ENCODE measurements around the gene FOXC2. TPM values are rescaled to one million over a fixed set of nuclear protein-coding genes. Genes with fewer than 3 reads are reported as not detected.

The FOXC2 gene
- total RNA-seq, 1 experiment from 2014 or later, result 3.0 TPM

- no peak overlapping the region for H3K4me3 ChIP-seq
- no peaks in the 10 kb centered on the region for H3K9me3 ChIP-seq (replicated peaks)
- H3K27ac ChIP-seq, result no peak overlapping the region
- no peak for DNase-seq
- no peaks in the 10 kb centered on the region for H3K27me3 ChIP-seq
- no peaks in the 10 kb centered on the region for H3K36me3 ChIP-seq
- H3K4me1 ChIP-seq, result no peaks in the 10 kb centered on the region
Observed at GRCh38 chr16:86542756-86543750, 23.6 kb upstream of the FOXC2 start.

DNA sequence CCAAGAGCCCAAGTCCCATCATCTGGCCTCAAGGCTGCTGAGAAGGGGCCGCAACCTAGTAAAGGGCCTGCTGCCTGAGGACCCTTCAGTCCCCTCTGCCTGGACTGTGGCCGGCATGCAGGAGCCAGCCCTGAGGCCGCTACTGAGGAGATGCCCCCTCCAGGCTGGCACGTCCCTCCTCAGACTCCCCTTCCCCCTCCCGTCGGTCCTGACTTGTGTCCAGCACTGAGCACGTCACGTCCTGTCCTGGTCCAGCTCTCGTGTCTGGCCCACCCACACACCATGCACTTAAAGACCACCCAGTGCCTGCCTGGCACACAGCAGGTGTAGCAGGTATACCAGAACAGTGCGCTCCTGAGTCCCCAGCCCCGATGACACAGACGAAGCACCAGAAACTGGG, 21.1 kb upstream of the FOXC2 start:
- H3K27ac ChIP-seq, result no peak overlapping the region
- peaks cover 4% of the 10 kb centered on the region; the same call in 1 of the 2 replicates for H3K4me1 ChIP-seq
- no peaks in the 10 kb centered on the region for H3K27me3 ChIP-seq
- no peaks in the 10 kb centered on the region for H3K9me3 ChIP-seq (replicated peaks)
- H3K36me3 ChIP-seq, result no peaks in the 10 kb centered on the region
- DNase-seq, result no peak
- H3K4me3 ChIP-seq, result no peak overlapping the region

GRCh38 chr16:86545954-86546637, 20.5 kb upstream of the FOXC2 start:
- no peak overlapping the region for H3K27ac ChIP-seq
- no peaks in the 10 kb centered on the region for H3K27me3 ChIP-seq
- no peaks in the 10 kb centered on the region for H3K9me3 ChIP-seq (replicated peaks)
- no peak overlapping the region for H3K4me3 ChIP-seq
- no peaks in the 10 kb centered on the region for H3K36me3 ChIP-seq
- no peak for DNase-seq
- peaks cover 4% of the 10 kb centered on the region; the same call in 1 of the 2 replicates for H3K4me1 ChIP-seq

- Histone ChIP-seq H3K4me3 (no peak overlapping the region), H3K9me3 (replicated peaks) (no peaks in the 10 kb centered on the region), H3K4me1 (peaks cover 4% of the 10 kb centered on the region; the same call in 1 of the 2 replicates), H3K27ac (no peak overlapping the region), H3K27me3 (no peaks in the 10 kb centered on the region), H3K36me3 (no peaks in the 10 kb centered on the region)
- no peak for DNase-seq
Observed at GRCh38 chr16:86546638-86547013, 20.0 kb upstream of the FOXC2 start.

GRCh38 chr16:86547286-86547685, 19.3 kb upstream of the FOXC2 start:
- Histone ChIP-seq H3K4me3 (no peak overlapping the region), H3K36me3 (no peaks in the 10 kb centered on the region), H3K9me3 (replicated peaks) (no peaks in the 10 kb centered on the region), H3K27ac (no peak overlapping the region), H3K4me1 (peaks cover 4% of the 10 kb centered on the region; the same call in 1 of the 2 replicates), H3K27me3 (no peaks in the 10 kb centered on the region)
- DNase-seq, result no peak

GRCh38 chr16:86549076-86549892, 17.3 kb upstream of the FOXC2 start:
- no peaks in the 10 kb centered on the region for H3K9me3 ChIP-seq (replicated peaks)
- peak; percentile 38 to 59 for DNase-seq
- H3K36me3 ChIP-seq, result no peaks in the 10 kb centered on the region
- no peak overlapping the region for H3K27ac ChIP-seq
- no peaks in the 10 kb centered on the region for H3K27me3 ChIP-seq
- no peak overlapping the region for H3K4me3 ChIP-seq
- H3K4me1 ChIP-seq, result peaks cover 4% of the 10 kb centered on the region; the same call in 1 of the 2 replicates

DNA sequence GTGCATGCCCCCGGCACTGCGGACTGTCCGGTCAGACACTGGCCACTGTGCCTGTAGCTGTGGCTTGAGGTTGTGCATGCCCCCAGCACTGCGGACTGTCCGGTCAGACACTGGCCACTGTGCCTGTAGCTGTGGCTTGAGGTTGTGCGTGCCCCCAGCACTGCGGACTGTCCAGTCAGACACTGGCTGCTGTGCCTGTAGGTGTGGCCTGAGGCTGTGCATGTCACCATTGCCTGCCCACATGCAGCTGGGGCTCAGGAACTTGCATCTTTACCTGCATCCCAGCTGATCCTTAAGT, 16.8 kb upstream of the FOXC2 start:
- H3K36me3 ChIP-seq, result no peaks in the 10 kb centered on the region
- no peak overlapping the region for H3K27ac ChIP-seq
- H3K4me3 ChIP-seq, result no peak overlapping the region
- DNase-seq, result no peak
- no peaks in the 10 kb centered on the region for H3K9me3 ChIP-seq (replicated peaks)
- H3K4me1 ChIP-seq, result peaks cover 4% of the 10 kb centered on the region; the same call in 1 of the 2 replicates
- H3K27me3 ChIP-seq, result no peaks in the 10 kb centered on the region

GRCh38 chr16:86550281-86550680, 16.3 kb upstream of the FOXC2 start:
- Histone ChIP-seq H3K27ac (no peak overlapping the region), H3K9me3 (replicated peaks) (no peaks in the 10 kb centered on the region), H3K4me1 (peaks cover 4% of the 10 kb centered on the region; the same call in 1 of the 2 replicates), H3K4me3 (no peak overlapping the region), H3K36me3 (no peaks in the 10 kb centered on the region), H3K27me3 (no peaks in the 10 kb centered on the region)
- no peak for DNase-seq

DNA sequence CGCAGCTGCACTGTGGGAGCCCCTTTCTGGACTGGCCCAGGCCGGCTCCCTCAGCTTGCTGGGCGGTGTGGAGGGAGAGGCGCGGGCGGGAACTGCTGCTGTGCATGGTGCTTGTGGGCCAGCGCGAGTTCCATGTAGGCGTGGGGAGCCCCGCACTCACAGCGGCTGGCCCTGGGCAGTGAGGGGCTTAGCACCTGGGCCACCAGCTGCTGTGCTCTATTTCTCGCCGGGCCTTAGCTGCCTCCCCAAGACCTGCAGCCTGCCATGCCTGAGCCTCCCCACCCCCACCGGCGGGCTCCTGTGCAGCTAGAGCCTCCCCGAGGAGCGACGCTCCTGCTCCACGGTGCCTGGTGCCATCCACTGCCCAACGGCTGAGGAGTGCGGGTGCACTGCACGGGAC, 13.3 kb upstream of the FOXC2 start:
- Histone ChIP-seq H3K4me1 (peaks cover 4% of the 10 kb centered on the region; the same call in 1 of the 2 replicates), H3K36me3 (no peaks in the 10 kb centered on the region), H3K27ac (no peak overlapping the region), H3K9me3 (replicated peaks) (no peaks in the 10 kb centered on the region), H3K27me3 (no peaks in the 10 kb centered on the region), H3K4me3 (no peak overlapping the region)
- no peak for DNase-seq

GRCh38 chr16:86554599-86554916, 12.1 kb upstream of the FOXC2 start:
- H3K27me3 ChIP-seq, result no peaks in the 10 kb centered on the region
- DNase-seq, result no peak
- H3K27ac ChIP-seq, result peak overlapping the region; percentile 69
- H3K4me1 ChIP-seq, result peaks cover 1% of the 10 kb centered on the region; the same call in 1 of the 2 replicates
- peak overlapping the region; percentile 84 for H3K4me3 ChIP-seq
- no peaks in the 10 kb centered on the region for H3K36me3 ChIP-seq
- H3K9me3 ChIP-seq (replicated peaks), result no peaks in the 10 kb centered on the region

DNA sequence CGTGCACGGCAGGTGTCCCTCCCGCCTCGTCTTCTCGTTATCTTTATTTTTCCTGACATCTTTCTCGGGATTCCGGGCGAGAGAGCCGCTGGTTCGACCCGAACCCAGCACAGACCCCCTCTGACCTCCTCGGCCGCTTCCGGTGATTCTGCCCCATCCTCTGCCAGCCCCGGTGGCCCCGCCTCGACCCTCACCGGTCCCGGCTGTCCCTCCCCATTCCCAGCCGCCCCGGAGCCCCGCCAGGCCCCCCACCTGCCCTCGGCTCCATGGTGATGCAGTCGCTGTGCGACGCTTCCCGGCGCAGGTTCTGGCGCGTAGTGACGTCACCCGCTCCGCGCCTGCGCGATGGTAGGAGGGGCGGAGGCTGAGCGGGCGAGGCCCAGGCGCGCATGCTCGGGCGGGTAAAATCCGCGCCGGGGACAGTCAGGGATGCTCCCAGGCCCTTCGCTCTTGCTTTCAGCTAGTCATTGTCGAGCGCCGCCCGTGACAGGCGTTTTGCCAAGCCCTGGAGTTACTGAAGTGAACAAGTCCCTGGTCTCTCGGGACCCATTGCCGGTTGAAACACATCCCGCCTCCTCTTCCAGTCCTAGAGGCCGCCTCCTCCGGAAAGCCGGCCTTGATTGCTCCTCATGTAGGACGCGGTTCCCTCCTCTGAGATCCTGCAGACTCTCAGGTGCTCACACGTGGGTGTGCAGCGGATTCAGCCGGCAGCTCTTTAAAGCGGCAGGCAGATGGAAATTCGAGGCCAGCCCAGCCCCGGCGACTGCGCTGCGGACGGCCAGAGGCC, 11.5 kb upstream of the FOXC2 start, which contains the start of gene MTHFSD:
MTHFSD (minus strand) TSS at position 319 of the 787 bp plus-strand sequence; CDS start at position 268, 51 bp downstream.
- H3K4me1 ChIP-seq, result no peaks in the 10 kb centered on the region; the same call in 1 of the 2 replicates
- peak within 1 kb of the TSS; percentile 69 for H3K27ac ChIP-seq
- DNase-seq, result peak; percentile 87 to 88

DNA sequence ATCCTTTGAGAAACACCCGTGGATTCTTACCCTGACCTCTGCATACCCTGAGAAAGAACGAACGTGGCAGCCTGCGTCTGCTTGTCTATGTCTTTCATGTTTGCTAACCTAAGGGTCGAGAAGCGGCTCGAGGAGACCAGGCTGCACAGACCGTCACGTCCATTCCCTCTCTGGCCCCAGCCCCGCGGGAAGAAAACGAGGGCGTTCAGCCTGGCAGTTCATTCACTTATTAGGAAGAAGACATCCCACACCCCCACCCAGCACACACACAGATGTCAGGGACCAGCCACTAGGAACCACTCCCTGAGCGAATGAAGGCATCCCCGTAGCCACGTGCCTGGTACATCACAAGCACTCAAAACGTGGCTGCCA, 10.9 kb upstream of the FOXC2 start:
- Histone ChIP-seq H3K27ac (no peak overlapping the region), H3K36me3 (no peaks in the 10 kb centered on the region)

More for the DNA sequence above, 11.5 kb upstream of the FOXC2 start, which contains the start of gene MTHFSD:
- Histone ChIP-seq H3K27me3 (no peaks in the 10 kb centered on the region), H3K4me3 (peak within 1 kb of the TSS; percentile 84), H3K9me3 (replicated peaks) (no peaks in the 10 kb centered on the region), H3K36me3 (no peaks in the 10 kb centered on the region)

GRCh38 chr16:86556576-86556975, 10.1 kb upstream of the FOXC2 start:
- DNase-seq, result no peak
- no peak overlapping the region for H3K4me3 ChIP-seq
- H3K36me3 ChIP-seq, result no peaks in the 10 kb centered on the region
- no peak overlapping the region for H3K27ac ChIP-seq
- no peaks in the 10 kb centered on the region for H3K27me3 ChIP-seq
- no peaks in the 10 kb centered on the region; the same call in 1 of the 2 replicates for H3K4me1 ChIP-seq
- H3K9me3 ChIP-seq (replicated peaks), result no peaks in the 10 kb centered on the region

More for the DNA sequence above, 10.9 kb upstream of the FOXC2 start:
- Histone ChIP-seq H3K4me1 (no peaks in the 10 kb centered on the region; the same call in 1 of the 2 replicates), H3K4me3 (peak overlapping the region; percentile 84), H3K27me3 (no peaks in the 10 kb centered on the region), H3K9me3 (replicated peaks) (no peaks in the 10 kb centered on the region)
- DNase-seq, result no peak

DNA sequence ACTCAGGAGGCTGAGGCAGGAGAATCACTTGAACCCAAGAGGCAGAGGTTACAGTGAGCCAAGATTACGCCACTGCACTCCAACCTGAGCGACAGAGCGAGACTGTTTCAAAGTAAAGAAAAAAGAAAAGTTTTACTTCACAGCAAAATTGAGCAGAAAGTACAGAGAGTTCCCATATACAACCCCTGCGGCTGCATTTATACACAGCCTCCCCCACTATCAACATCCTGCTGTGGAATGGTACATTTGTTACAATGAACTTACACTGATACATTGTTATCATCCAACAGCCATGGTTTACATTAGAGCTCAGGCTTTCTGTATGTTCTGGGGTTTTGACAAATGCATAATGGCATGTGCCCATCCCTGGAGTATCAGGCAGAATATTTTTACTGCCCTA, 9.0 kb upstream of the FOXC2 start:
- Histone ChIP-seq H3K4me1 (no peaks in the 10 kb centered on the region; the same call in 1 of the 2 replicates), H3K27ac (no peak overlapping the region), H3K27me3 (no peaks in the 10 kb centered on the region), H3K4me3 (no peak overlapping the region), H3K36me3 (no peaks in the 10 kb centered on the region), H3K9me3 (replicated peaks) (no peaks in the 10 kb centered on the region)
- DNase-seq, result no peak

All from SJCRH30 (cell line).